HK-2 (cell line): ENCODE results near the gene MLLT3.

Experiments
- DNase-seq: peaks from one replicate; pipeline ENCODE4 v3.0.0-alpha.2; 2018; ENCODE audit not compliant: unreplicated experiment

Gene MLLT3

GRCh38 chr9:20382460-20383071 lies 239.7 kb downstream of the MLLT3 start:
- no peak for DNase-seq

GRCh38 chr9:20380546-20380945 lies 241.8 kb downstream of the MLLT3 start:
- no peak for DNase-seq

- no peak for DNase-seq
These were observed 242.5 kb downstream of the MLLT3 start for GRCh38 chr9:20379804-20380225.

- DNase-seq: no peak
These were observed 243.4 kb downstream of the MLLT3 start for GRCh38 chr9:20378851-20379250.

GRCh38 chr9:20377790-20378189 lies 244.5 kb downstream of the MLLT3 start:
- no peak for DNase-seq

GRCh38 chr9:20376731-20377375 lies 245.4 kb downstream of the MLLT3 start:
- no peak for DNase-seq

GRCh38 chr9:20376042-20376441 lies 246.3 kb downstream of the MLLT3 start:
- DNase-seq: no peak

GRCh38 chr9:20373263-20373662 lies 249.0 kb downstream of the MLLT3 start:
- no peak for DNase-seq

GRCh38 chr9:20369391-20369790 lies 252.9 kb downstream of the MLLT3 start:
- no peak for DNase-seq

GRCh38 chr9:20367855-20368254 lies 254.4 kb downstream of the MLLT3 start:
- no peak for DNase-seq

- no peak for DNase-seq
These were observed 257.3 kb downstream of the MLLT3 start for GRCh38 chr9:20364959-20365358.

GRCh38 chr9:20363233-20363632 lies 259.1 kb downstream of the MLLT3 start:
- no peak for DNase-seq

- DNase-seq: no peak
These were observed 260.4 kb downstream of the MLLT3 start for GRCh38 chr9:20361656-20362570.

GRCh38 chr9:20361229-20361628 lies 261.1 kb downstream of the MLLT3 start:
- no peak for DNase-seq

- no peak for DNase-seq
These were observed 264.1 kb downstream of the MLLT3 start for GRCh38 chr9:20358207-20358606.

- DNase-seq: no peak
These were observed 265.3 kb downstream of the MLLT3 start for GRCh38 chr9:20357037-20357432.

- DNase-seq: peak; percentile 38
These were observed 265.8 kb downstream of the MLLT3 start for GRCh38 chr9:20356403-20357036.

- no peak for DNase-seq
These were observed 267.3 kb downstream of the MLLT3 start for GRCh38 chr9:20355022-20355421.

- DNase-seq: no peak
These were observed 268.2 kb downstream of the MLLT3 start for GRCh38 chr9:20353931-20354652.

- no peak for DNase-seq
These were observed 268.8 kb downstream of the MLLT3 start for GRCh38 chr9:20353524-20353923.

- DNase-seq: no peak
These were observed 269.7 kb downstream of the MLLT3 start for GRCh38 chr9:20352591-20352990.

GRCh38 chr9:20351715-20352114 lies 270.6 kb downstream of the MLLT3 start:
- no peak for DNase-seq
